Endothelial cell of umbilical vein (primary cell): Measurements from ENCODE around the gene ADGRG1. TPM values are rescaled to one million over a fixed set of nuclear protein-coding genes. Genes with fewer than 3 reads are reported as not detected.

Experiments
- BruUV-seq: library from RNA; stranded (reverse); fragments of 400-500 nt; replicated peaks from 2 replicates; lab custom pipeline; 2021; lab: Mats Ljungman, UMichigan
- CTCF ChIA-PET: fragments of 300-600, 350-600 bp; sonication (Branson Sonifier 250); formaldehyde crosslinking; loops from one replicate; lab custom pipeline; 2021; ENCODE audit warnings: antibody characterized with exemption, inconsistent platforms; lab: Charles Lee
- POLR2A ChIA-PET: fragments of 300-600, 350-600 bp; sonication (Branson Sonifier 250); formaldehyde crosslinking; loops from one replicate; lab custom pipeline; 2021; ENCODE audit warnings: antibody characterized with exemption, inconsistent platforms; lab: Charles Lee
- DNase-seq: peaks from one replicate; pipeline ENCODE4 v3.0.0-alpha.2; 2011; ENCODE audit warnings: low read depth, low spot score
- FAIRE-seq: peaks from 2 replicates; lab custom pipeline; 2011; peaks lifted over from hg19 to GRCh38; lab: Jason Lieb, UNC
- H2AFZ ChIP-seq: 2 replicates; pipeline ENCODE4 v1.6.0; 2012; ENCODE audit warnings: low read depth, low read length, control low read depth, inconsistent platforms
- H3K27ac ChIP-seq: 2 replicates; pipeline ENCODE4 v1.5.1; 2011; ENCODE audit warnings: low read depth, mild to moderate bottlenecking, control low read depth, low read length, moderate library complexity; ENCODE audit not compliant: insufficient read depth
- H3K27me3 ChIP-seq, 2 experiments: 2 replicates each; pipeline versions ENCODE4 v1.6.0 to v1.6.1; 2011; ENCODE audit warnings: low read length in 2 of 2, mixed read lengths in 1 of 2; ENCODE audit not compliant: control insufficient read depth in 2 of 2, insufficient read depth in 2 of 2
- H3K36me3 ChIP-seq, 2 experiments: 2 replicates in 1 of 2; 3 replicates in 1 of 2; pipeline ENCODE4 v1.5.1; 2011; ENCODE audit warnings: low read length in 2 of 2, mild to moderate bottlenecking in 1 of 2, moderate library complexity in 1 of 2; ENCODE audit not compliant: control insufficient read depth in 2 of 2, insufficient read depth in 2 of 2; ENCODE audit errors: extremely low read depth in 1 of 2
- H3K4me1 ChIP-seq: 3 replicates; pipeline ENCODE4 v1.5.1; 2011; ENCODE audit warnings: mild to moderate bottlenecking, low read length; ENCODE audit not compliant: control insufficient read depth, insufficient read depth; ENCODE audit errors: extremely low read depth
- H3K4me2 ChIP-seq: 2 replicates; pipeline ENCODE4 v1.6.1; 2011; ENCODE audit warnings: low read length, control low read depth, mixed read lengths; ENCODE audit not compliant: insufficient read depth
- H3K4me3 ChIP-seq, 3 experiments: fragments of 200-600 bp in 1 of 3; sonication (generic), shearing (Covaris generic) in 1 of 3; replicated peaks in 1 of 3; 2 replicates each; pipeline ENCODE4 v1.5.1; 2011 to 2016; ENCODE audit warnings: control low read depth in 3 of 3, low read length in 3 of 3, mild to moderate bottlenecking in 2 of 3, inconsistent platforms in 1 of 3, low read depth in 1 of 3, moderate library complexity in 1 of 3; ENCODE audit not compliant: insufficient read depth in 1 of 3
- H3K79me2 ChIP-seq: 2 replicates; pipeline ENCODE4 v1.6.0; 2012; ENCODE audit warnings: low read length, inconsistent platforms; ENCODE audit not compliant: control insufficient read depth, insufficient read depth
- H3K9ac ChIP-seq: replicated peaks from 2 replicates; pipeline ENCODE3; 2011; ENCODE audit warnings: low read length, control low read depth; ENCODE audit not compliant: insufficient read depth; ENCODE audit errors: extremely low read depth
- H3K9me1 ChIP-seq: replicated peaks from 3 replicates; pipeline ENCODE4 v1.6.0; 2011; ENCODE audit warnings: mild to moderate bottlenecking, low read length; ENCODE audit not compliant: control insufficient read depth, insufficient read depth; ENCODE audit errors: extremely low read depth
- H3K9me3 ChIP-seq: replicated peaks from 2 replicates; pipeline ENCODE4 v1.5.1; 2012; ENCODE audit warnings: low read length, inconsistent platforms; ENCODE audit not compliant: control insufficient read depth, insufficient read depth
- H4K20me1 ChIP-seq: replicated peaks from 2 replicates; pipeline ENCODE3; 2011; ENCODE audit warnings: mild to moderate bottlenecking, low read length; ENCODE audit not compliant: control insufficient read depth, insufficient read depth; ENCODE audit errors: extremely low read depth
- CTCF ChIP-seq, 2 donors: IDR thresholded peaks; 1 replicate in 1 of 2; 2 replicates in 1 of 2; pipeline ENCODE4 v1.5.1; 2011; ENCODE audit warnings: low read length in 2 of 2, mild to moderate bottlenecking in 2 of 2, moderate library complexity in 2 of 2, control low read depth in 1 of 2, inconsistent platforms in 1 of 2, low read depth in 1 of 2; ENCODE audit not compliant: insufficient read depth in 1 of 2; ENCODE audit errors: extremely low read depth in 1 of 2
- EZH2 ChIP-seq: IDR thresholded peaks from 2 replicates; pipeline ENCODE4 v1.6.1; 2012; ENCODE audit warnings: borderline replicate concordance, low read depth, mild to moderate bottlenecking, moderate library complexity, low read length, inconsistent platforms; ENCODE audit not compliant: severe bottlenecking
- FOS ChIP-seq: IDR thresholded peaks from 2 replicates; pipeline ENCODE4 v1.6.1; 2011; ENCODE audit warnings: mild to moderate bottlenecking, low read length, moderate library complexity, borderline replicate concordance; ENCODE audit not compliant: insufficient read depth
- GATA2 ChIP-seq: IDR thresholded peaks from 2 replicates; pipeline ENCODE4 v1.7.0; 2011; ENCODE audit warnings: low read depth, mild to moderate bottlenecking, moderate library complexity, mixed read lengths, low read length; ENCODE audit not compliant: insufficient read length, insufficient read depth
- MAX ChIP-seq: IDR thresholded peaks from 2 replicates; pipeline ENCODE4 v1.6.1; 2011; ENCODE audit not compliant: insufficient read depth, insufficient read length
- MYC ChIP-seq: IDR thresholded peaks from one replicate; pipeline ENCODE4 v1.6.1; 2011; ENCODE audit warnings: mild to moderate bottlenecking, low read depth, low read length
- POLR2A ChIP-seq: IDR thresholded peaks from 2 replicates; pipeline ENCODE4 v1.6.1; 2012; ENCODE audit warnings: low read depth, mild to moderate bottlenecking, control low read depth, low read length
- dilution Hi-C: fragments of 300-500 bp; cut with MboI; formaldehyde crosslinking; loops from one replicate; pipeline ENCODE4 v1.15.0; 2019; ENCODE audit warnings: low sequenced_read_pairs; ENCODE audit not compliant: extremely low pct_ligation_motif_present
- intact Hi-C: fragments of 100-400 bp; cut with micrococcal nuclease; formaldehyde crosslinking; loops from one replicate; pipeline ENCODE4 v1.10.0; 2022
- polyA plus RNA-seq, 4 experiments: library from polyadenylated mRNA; depleted of rRNA in 3 of 4; stranded (reverse) in 3 of 4; unstranded in 1 of 4; fragments of >200 nt; gene quantifications; 2 replicates each; pipeline versions ENCODE4 v1.2.1 to v1.2.3, GENCODE V29; 2011 to 2012; ENCODE audit warnings: missing spikeins in 1 of 4
- total RNA-seq: library from RNA; stranded (reverse); gene quantifications from 2 replicates; pipeline ENCODE4 v1.2.3, GENCODE V29; 2021

The ADGRG1 gene
- total and polyA plus RNA-seq, 2 donors (not counting 3 experiments of a cell fraction or from before 2014, with no cell fraction given): 45.6 to 92.5 TPM

GRCh38 chr16:57621521-57622271 lies 6.7 kb upstream of the ADGRG1 start:
- TF ChIP-seq FOS: no peak
- TF ChIP-seq POLR2A: no peak
- TF ChIP-seq GATA2: no peak
- TF ChIP-seq MYC: no peak
- TF ChIP-seq CTCF (IDR thresholded peaks at IDR 0.05; ENCODE audit: extremely low read depth in 1 of 2, insufficient read depth in 1 of 2, low read depth in 1 of 2, low read length in 2 of 2): no peak
- no peak for TF ChIP-seq MAX
- TF ChIP-seq EZH2: no peak
- no peak overlapping the region for H3K27ac ChIP-seq
- H3K4me2 ChIP-seq: no peak overlapping the region
- POLR2A ChIA-PET: interaction anchor here (0.6 kb wide), 1 partner anchor 24 kb away, joined by 9 read pairs; no protein-coding TSS in a partner anchor
- H3K4me3 ChIP-seq: no peak overlapping the region
- no peaks in the 10 kb centered on the region for H3K9me1 ChIP-seq
- intact Hi-C loops: no loop called here
- H3K79me2 ChIP-seq: no peaks in the 10 kb centered on the region
- no peak overlapping the region for H3K9ac ChIP-seq
- H3K27me3 ChIP-seq: no peaks in the 10 kb centered on the region
- CTCF ChIA-PET: interaction anchor here (1.0 to 1.2 kb wide), 3 partner anchors 11 to 31 kb away, joined by 3 to 4 read pairs (median 3); no protein-coding TSS in a partner anchor
- no peaks in the 10 kb centered on the region for H3K9me3 ChIP-seq
- no peaks in the 10 kb centered on the region for H4K20me1 ChIP-seq
- no TSS peak for BruUV-seq
- dilution Hi-C loops: no loop called here
- H3K36me3 ChIP-seq: no peaks in the 10 kb centered on the region
- DNase-seq (no peak), FAIRE-seq (no peak)
- H3K4me1 ChIP-seq: no peaks in the 10 kb centered on the region
- H2AFZ ChIP-seq: no peak overlapping the region
